ENCODE results near the gene MMD2. TPM values are rescaled to one million over a fixed set of nuclear protein-coding genes. Genes with fewer than 3 reads are reported as not detected.

Gene MMD2
- total and polyA plus RNA-seq, 12 donors = not detected

- intact Hi-C loops (cut with DNase I) = no loop called here
- no peaks in the 10 kb centered on the region for H3K4me1 ChIP-seq
- peak within 1 kb of the TSS in 4 of 10 donors; percentile 15 to 54 (median 25) for H3K27ac ChIP-seq
- WGBS, 2 donors = 29 to 35% methylated on average over 45 to 46 of the region's 46 CpGs
- peak within 1 kb of the TSS in 9 of 10 donors; percentile 5 to 50 (median 42) for H3K4me3 ChIP-seq
- H3K9me3 ChIP-seq = peaks cover 0 to 9% (median 0%) of the 10 kb centered on the region in 11 donors
- DNase-seq = no peak
- TF ChIP-seq CTCF (IDR thresholded peaks at IDR 0.05) = no peak
- ATAC-seq = peak in 6 of 8 donors; percentile 14 to 71 (median 51)
- H3K27me3 ChIP-seq = peaks cover 0 to 41% (median 0%) of the 10 kb centered on the region in 7 donors
- no peaks in the 10 kb centered on the region for H3K36me3 ChIP-seq
Measured at GRCh38 chr7:4861673-4862072, 97.3 kb downstream of the MMD2 start, which contains the start of gene PAPOLB. PAPOLB (minus strand) TSS chr7:4862030; CDS start chr7:4861810, 220 bp downstream.

DNA sequence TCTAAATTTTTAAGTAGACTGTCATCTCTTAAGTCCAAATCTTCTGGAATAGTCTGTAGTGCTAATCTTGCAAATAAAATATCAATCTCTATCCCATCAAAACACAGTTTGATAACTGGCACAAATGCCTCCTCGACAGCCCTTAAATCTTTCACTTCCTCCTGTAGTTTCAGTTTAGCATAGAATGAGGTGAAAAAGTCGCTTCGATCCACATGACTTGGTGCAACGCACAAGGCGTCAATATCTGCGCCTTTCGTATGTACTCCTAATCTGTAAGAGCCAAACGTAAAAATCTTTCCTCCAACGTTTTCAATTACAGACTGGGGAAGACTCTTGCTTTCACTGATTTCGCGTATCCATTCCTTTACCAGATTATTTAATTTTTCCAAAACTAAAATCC is 97.8 kb downstream of the MMD2 start:
- Histone ChIP-seq H3K9me3 (peaks cover 0 to 9% (median 0%) of the 10 kb centered on the region in 11 donors), H3K36me3 (no peaks in the 10 kb centered on the region), H3K27me3 (peaks cover 0 to 41% (median 0%) of the 10 kb centered on the region in 7 donors), H3K4me1 (no peaks in the 10 kb centered on the region), H3K4me3 (peak overlapping the region in 9 of 10 donors; percentile 5 to 50 (median 42)), H3K27ac (peak overlapping the region in 1 of 10 donors; percentile 15)
- intact Hi-C loops (cut with DNase I) = no loop called here
- no peak for ATAC-seq
- WGBS, 2 donors = 86 to 89% methylated on average over 11 of the region's 11 CpGs
- TF ChIP-seq CTCF (IDR thresholded peaks at IDR 0.05) = no peak
- no peak for DNase-seq

- WGBS, 2 donors = 71 to 72% methylated on average over 3 of the region's 3 CpGs
- Histone ChIP-seq H3K9me3 (peaks cover 0 to 6% (median 0%) of the 10 kb centered on the region in 11 donors), H3K27ac (no peak overlapping the region), H3K36me3 (no peaks in the 10 kb centered on the region), H3K4me1 (no peaks in the 10 kb centered on the region), H3K27me3 (peaks cover 0 to 23% (median 0%) of the 10 kb centered on the region in 7 donors), H3K4me3 (no peak overlapping the region)
- DNase-seq (no peak), ATAC-seq (no peak)
- intact Hi-C loops (cut with DNase I) = no loop called here
- TF ChIP-seq CTCF (IDR thresholded peaks at IDR 0.05) = no peak
Measured at GRCh38 chr7:4857189-4857588, 101.8 kb downstream of the MMD2 start.

- intact Hi-C loops (cut with DNase I) = no loop called here
- Histone ChIP-seq H3K9me3 (peaks cover 0 to 13% (median 3%) of the 10 kb centered on the region in 11 donors), H3K27me3 (peaks cover 0 to 16% (median 0%) of the 10 kb centered on the region in 7 donors), H3K27ac (no peak overlapping the region), H3K4me1 (no peaks in the 10 kb centered on the region), H3K4me3 (no peak overlapping the region), H3K36me3 (no peaks in the 10 kb centered on the region)
- TF ChIP-seq CTCF (IDR thresholded peaks at IDR 0.05) = no peak
- DNase-seq (no peak), ATAC-seq (no peak)
- WGBS, 2 donors = 81 to 82% methylated on average over 10 of the region's 10 CpGs
Measured at GRCh38 chr7:4856336-4857057, 102.5 kb downstream of the MMD2 start.

Other genes starting within 250 kb of the MMD2 start
- gene AP5Z1, start 183.6 kb downstream of the MMD2 start, total RNA-seq = 10 to 100 TPM in 7 of 10 donors, 1 to 10 TPM in 3; 8.5 to 16.7 (median 12.4) TPM
- gene AP5Z1, start 183.6 kb downstream of the MMD2 start, polyA plus RNA-seq = 10 to 100 TPM; 20.0 to 30.9 TPM
- gene PAPOLB, start 97.2 kb downstream of the MMD2 start, total RNA-seq = under 1 TPM in 6 of 10 donors, not detected in 4; 0.10 to 0.21 (median 0.15) TPM
- gene PAPOLB, start 97.2 kb downstream of the MMD2 start, polyA plus RNA-seq = under 1 TPM; 0.01 to 0.15 TPM
- 1 to 10 TPM; 1.2 to 6.6 (median 3.8) TPM for gene RADIL, start 75.5 kb downstream of the MMD2 start, total RNA-seq
- gene RADIL, start 75.5 kb downstream of the MMD2 start, polyA plus RNA-seq = 1 to 10 TPM; 2.4 to 5.0 TPM
- 10 to 100 TPM in 5 of 10 donors, 1 to 10 TPM in 5; 6.4 to 11.2 (median 10.1) TPM for gene RBAK, start 86.7 kb upstream of the MMD2 start, total RNA-seq
- 1 to 10 TPM; 3.2 to 6.8 TPM for gene RBAK, start 86.7 kb upstream of the MMD2 start, polyA plus RNA-seq
- gene WIPI2, start 231.0 kb upstream of the MMD2 start, total RNA-seq = 10 to 100 TPM; 38.2 to 60.7 (median 48.6) TPM
- 10 to 100 TPM; 15.9 to 33.4 TPM for gene WIPI2, start 231.0 kb upstream of the MMD2 start, polyA plus RNA-seq

All from heart right ventricle (tissue), 16 donors.